ENCODE data around the gene EML1. TPM values are rescaled to one million over a fixed set of nuclear protein-coding genes. Genes with fewer than 3 reads are reported as not detected.
A peak's percentile ranks its signal among the peaks of the same experiment; 100 is the strongest.

The EML1 gene
- total RNA-seq, 2 experiments from 2014 or later: 1.7 TPM

DNA sequence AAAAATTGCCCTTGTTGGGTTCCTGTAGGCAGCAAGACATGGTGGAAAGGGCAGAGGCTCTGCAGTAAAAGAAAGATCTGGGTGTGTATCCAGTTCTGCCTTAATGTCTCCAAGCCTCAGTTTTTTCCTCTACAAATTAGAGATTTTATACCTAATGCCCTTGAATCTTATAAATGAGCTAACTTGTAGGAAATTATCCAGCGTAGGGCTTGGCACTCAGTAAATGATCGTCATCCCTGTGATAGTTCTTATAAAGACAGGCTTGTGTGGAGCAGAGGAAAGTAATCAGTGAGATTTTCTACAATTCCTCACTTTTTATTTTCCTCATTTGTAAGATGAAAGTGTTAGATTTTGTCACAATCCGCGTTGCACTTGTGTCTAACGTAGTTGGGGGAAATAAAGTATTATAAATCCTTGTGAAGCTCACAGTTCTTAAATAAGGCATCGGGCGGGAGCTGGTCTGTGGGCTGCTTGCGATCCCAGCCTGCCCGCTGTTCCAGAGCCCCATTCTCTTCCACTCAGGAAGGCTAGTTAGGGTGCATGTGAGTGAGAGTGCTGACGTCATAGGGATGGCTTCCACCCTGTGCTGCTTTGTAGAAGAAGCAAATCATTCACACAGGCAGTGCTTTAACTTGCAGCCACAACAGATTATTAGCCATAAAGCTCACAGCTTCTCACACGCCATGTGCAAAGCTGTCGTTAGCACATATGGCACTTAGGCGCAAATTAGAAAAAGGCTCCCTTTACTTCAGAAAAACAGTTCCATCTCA is 87.6 kb downstream of the EML1 start:
- H3K4me1 Mint-ChIP-seq: no peaks in the 10 kb centered on the region
- DNase-seq (no peak), ATAC-seq (no peak)
- H3K36me3 Mint-ChIP-seq (ENCODE audit: low read depth): no peaks in the 10 kb centered on the region
- CTCF ChIA-PET: interaction anchor here (1.9 to 2.0 kb wide), 2 partner anchors 10 to 151 kb away, joined by 4 to 8 read pairs; no protein-coding TSS in a partner anchor
- intact Hi-C loops (cut with DNase I, micrococcal nuclease): no loop called here
- H3K27me3 Mint-ChIP-seq: peaks cover 10% of the 10 kb centered on the region
- H3K4me3 Mint-ChIP-seq: no peak overlapping the region
- no peak overlapping the region for H3K27ac Mint-ChIP-seq
- H3K9me3 Mint-ChIP-seq (ENCODE audit: low read depth): no peaks in the 10 kb centered on the region
- POLR2A ChIA-PET: no interaction called here

- Mint-ChIP-seq H3K36me3 (ENCODE audit: low read depth) (no peaks in the 10 kb centered on the region), H3K4me1 (no peaks in the 10 kb centered on the region), H3K4me3 (no peak overlapping the region), H3K27ac (no peak overlapping the region), H3K9me3 (ENCODE audit: low read depth) (no peaks in the 10 kb centered on the region), H3K27me3 (peaks cover 7% of the 10 kb centered on the region)
- POLR2A ChIA-PET: no interaction called here
- ATAC-seq (no peak), DNase-seq (no peak)
- CTCF ChIA-PET: interaction anchor here (0.5 to 4.5 kb wide), 9 partner anchors 8 to 480 kb away, joined by 3 to 47 read pairs (median 3); no protein-coding TSS in a partner anchor
- intact Hi-C loops (cut with DNase I, micrococcal nuclease): no loop called here
Observed at GRCh38 chr14:99883866-99884650, 90.8 kb downstream of the EML1 start.

- Mint-ChIP-seq H3K4me1 (no peaks in the 10 kb centered on the region), H3K36me3 (ENCODE audit: low read depth) (no peaks in the 10 kb centered on the region), H3K27ac (no peak overlapping the region), H3K4me3 (no peak overlapping the region), H3K9me3 (ENCODE audit: low read depth) (no peaks in the 10 kb centered on the region), H3K27me3 (peaks cover 6% of the 10 kb centered on the region)
- intact Hi-C loops (cut with DNase I, micrococcal nuclease): loop anchor here (1.0 kb wide), 4 partner anchors 155 to 367 kb away; no protein-coding TSS in a partner anchor
- ATAC-seq (peak; percentile 73), DNase-seq (no peak)
- POLR2A ChIA-PET: no interaction called here
- CTCF ChIA-PET: interaction anchor here (0.5 to 4.5 kb wide), 16 partner anchors 9 to 481 kb away, joined by 3 to 47 read pairs (median 3); no protein-coding TSS in a partner anchor
Observed at GRCh38 chr14:99884834-99885648, 91.8 kb downstream of the EML1 start.

DNA sequence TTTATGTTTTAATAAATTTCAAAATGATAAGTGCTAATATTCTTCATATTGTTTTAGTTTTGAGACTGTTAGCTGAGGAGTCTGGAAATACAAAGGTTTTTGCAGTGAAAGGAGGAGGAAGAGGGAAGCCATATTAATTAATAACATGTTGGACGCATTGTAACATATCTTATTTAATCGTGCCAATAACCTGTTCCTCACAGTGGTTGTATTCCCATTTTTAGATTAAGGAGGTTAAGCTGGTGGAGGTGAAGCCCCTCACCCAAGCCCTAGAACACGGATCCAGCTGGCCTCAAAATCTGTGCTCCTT is 92.4 kb downstream of the EML1 start:
- ATAC-seq (no peak), DNase-seq (no peak)
- intact Hi-C loops (cut with DNase I, micrococcal nuclease): loop anchor here (1.0 kb wide), 4 partner anchors 155 to 367 kb away; no protein-coding TSS in a partner anchor
- Mint-ChIP-seq H3K27me3 (peaks cover 5% of the 10 kb centered on the region), H3K4me1 (no peaks in the 10 kb centered on the region), H3K27ac (no peak overlapping the region), H3K36me3 (ENCODE audit: low read depth) (no peaks in the 10 kb centered on the region), H3K9me3 (ENCODE audit: low read depth) (no peaks in the 10 kb centered on the region), H3K4me3 (no peak overlapping the region)
- CTCF ChIA-PET: interaction anchor here (0.6 to 4.5 kb wide), 13 partner anchors 10 to 229 kb away, joined by 3 to 47 read pairs (median 3); no protein-coding TSS in a partner anchor
- POLR2A ChIA-PET: no interaction called here

- no peak overlapping the region for H3K27ac Mint-ChIP-seq
- ChIA-PET CTCF (interaction anchor here (0.7 to 4.5 kb wide), 9 partner anchors 10 to 203 kb away, joined by 3 to 47 read pairs (median 3); partner anchors contain the start of gene CYP46A1), POLR2A (no interaction called here)
- H3K4me1 Mint-ChIP-seq: no peaks in the 10 kb centered on the region
- intact Hi-C loops (cut with DNase I, micrococcal nuclease): no loop called here
- H3K27me3 Mint-ChIP-seq: peaks cover 5% of the 10 kb centered on the region
- no peaks in the 10 kb centered on the region for H3K36me3 Mint-ChIP-seq (ENCODE audit: low read depth)
- DNase-seq (no peak), ATAC-seq (no peak)
- H3K4me3 Mint-ChIP-seq: no peak overlapping the region
- H3K9me3 Mint-ChIP-seq (ENCODE audit: low read depth): no peaks in the 10 kb centered on the region
Observed at GRCh38 chr14:99887407-99887806, 94.2 kb downstream of the EML1 start.

DNA sequence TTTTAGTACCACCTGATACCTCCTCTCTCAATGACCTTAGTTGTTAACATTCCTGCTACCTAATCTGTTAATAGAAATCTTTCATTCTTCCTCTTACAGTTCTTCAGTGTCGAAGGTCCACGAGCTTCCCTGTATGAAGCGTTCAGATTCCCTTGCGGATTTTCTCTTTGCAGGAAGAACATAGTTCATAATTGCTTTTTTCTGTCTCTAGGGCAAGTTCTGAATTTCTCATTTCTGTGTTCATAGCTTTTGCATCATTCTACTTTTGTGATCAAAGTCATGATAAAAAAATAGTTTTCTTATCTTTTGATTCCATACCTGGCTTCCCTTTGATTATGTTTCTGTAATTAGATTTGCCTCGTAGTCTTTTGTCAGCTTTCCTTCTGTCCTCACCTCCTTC is 94.9 kb downstream of the EML1 start:
- intact Hi-C loops (cut with DNase I, micrococcal nuclease): no loop called here
- Mint-ChIP-seq H3K4me3 (no peak overlapping the region), H3K27me3 (peaks cover 5% of the 10 kb centered on the region), H3K36me3 (ENCODE audit: low read depth) (no peaks in the 10 kb centered on the region), H3K4me1 (no peaks in the 10 kb centered on the region), H3K9me3 (ENCODE audit: low read depth) (no peaks in the 10 kb centered on the region), H3K27ac (no peak overlapping the region)
- ChIA-PET POLR2A (no interaction called here), CTCF (interaction anchor here (0.6 to 4.5 kb wide), 12 partner anchors 10 to 342 kb away, joined by 3 to 47 read pairs (median 3); partner anchors contain the start of gene CYP46A1)
- ATAC-seq (no peak), DNase-seq (no peak)

- Mint-ChIP-seq H3K27ac (no peak overlapping the region), H3K36me3 (ENCODE audit: low read depth) (no peaks in the 10 kb centered on the region)
Observed at GRCh38 chr14:99889268-99889667, 96.1 kb downstream of the EML1 start.

DNA sequence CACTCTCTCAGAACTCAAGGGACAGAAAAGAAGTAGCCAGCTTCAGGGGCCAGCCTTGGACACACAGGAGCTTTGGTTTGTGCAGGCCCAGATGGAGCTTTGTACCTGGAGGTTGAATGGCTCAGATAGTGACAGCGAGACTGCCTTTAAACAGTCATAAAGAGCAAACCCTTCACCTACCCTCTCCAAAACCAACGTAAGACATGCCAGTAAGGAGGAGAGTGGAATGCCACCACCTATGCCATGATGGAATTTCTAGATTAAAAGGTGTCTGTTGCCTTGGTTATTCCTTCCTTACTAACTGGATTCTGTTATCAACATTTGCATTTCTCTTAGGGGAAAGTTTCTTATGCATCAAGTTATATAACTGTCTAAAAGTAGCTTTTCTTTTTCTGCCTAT is 98.1 kb downstream of the EML1 start:
- intact Hi-C loops (cut with DNase I, micrococcal nuclease): no loop called here

More at GRCh38 chr14:99889268-99889667, 96.1 kb downstream of the EML1 start:
- no peak for DNase-seq
- Mint-ChIP-seq H3K27me3 (peaks cover 2% of the 10 kb centered on the region), H3K4me3 (no peak overlapping the region), H3K9me3 (ENCODE audit: low read depth) (no peaks in the 10 kb centered on the region), H3K4me1 (no peaks in the 10 kb centered on the region)
- ChIA-PET POLR2A (no interaction called here), CTCF (interaction anchor here (0.5 to 1.6 kb wide), 3 partner anchors 10 to 200 kb away, joined by 3 to 4 read pairs (median 3); no protein-coding TSS in a partner anchor)
- no peak for ATAC-seq
- intact Hi-C loops (cut with DNase I, micrococcal nuclease): no loop called here

DNA sequence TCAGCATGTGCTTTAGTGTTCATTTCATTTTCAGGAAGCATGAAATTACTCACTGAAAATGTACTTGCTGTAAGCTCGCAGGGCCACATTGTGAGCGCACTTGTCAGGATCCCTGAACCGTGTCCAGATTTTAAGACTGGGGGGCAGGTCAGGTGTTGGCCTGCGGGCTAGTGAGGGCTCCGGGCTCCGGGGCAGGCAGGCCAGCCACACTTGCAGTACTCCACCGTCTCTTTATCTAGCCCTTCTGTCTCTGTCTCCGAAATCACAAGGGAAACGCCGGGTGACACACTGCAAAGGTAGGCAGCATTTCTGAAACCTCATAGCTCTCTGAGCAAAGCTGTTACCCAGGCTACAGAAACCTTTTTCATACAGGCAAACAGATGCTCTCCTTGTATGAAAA is 98.7 kb downstream of the EML1 start:
- peaks cover 2% of the 10 kb centered on the region for H3K27me3 Mint-ChIP-seq
- H3K4me3 Mint-ChIP-seq: no peak overlapping the region
- DNase-seq (no peak), ATAC-seq (no peak)
- no peaks in the 10 kb centered on the region for H3K36me3 Mint-ChIP-seq (ENCODE audit: low read depth)
- POLR2A ChIA-PET: no interaction called here
- no peaks in the 10 kb centered on the region for H3K4me1 Mint-ChIP-seq
- CTCF ChIA-PET: interaction anchor here (1.1 to 1.5 kb wide), 2 partner anchors 7 to 42 kb away, joined by 3 to 8 read pairs; no protein-coding TSS in a partner anchor
- no peak overlapping the region for H3K27ac Mint-ChIP-seq
- no peaks in the 10 kb centered on the region for H3K9me3 Mint-ChIP-seq (ENCODE audit: low read depth)
- intact Hi-C loops (cut with DNase I, micrococcal nuclease): no loop called here

More for the DNA sequence above, 98.1 kb downstream of the EML1 start:
- ChIA-PET POLR2A (no interaction called here), CTCF (interaction anchor here (1.1 to 1.5 kb wide), 2 partner anchors 8 to 41 kb away, joined by 3 to 8 read pairs; no protein-coding TSS in a partner anchor)
- Mint-ChIP-seq H3K9me3 (ENCODE audit: low read depth) (no peaks in the 10 kb centered on the region), H3K27me3 (peaks cover 4% of the 10 kb centered on the region), H3K27ac (no peak overlapping the region), H3K4me3 (no peak overlapping the region), H3K36me3 (ENCODE audit: low read depth) (no peaks in the 10 kb centered on the region), H3K4me1 (no peaks in the 10 kb centered on the region)
- no peak for DNase-seq
- ATAC-seq: no peak

- no peak overlapping the region for H3K4me3 Mint-ChIP-seq
- ATAC-seq: no peak
- H3K9me3 Mint-ChIP-seq (ENCODE audit: low read depth): no peaks in the 10 kb centered on the region
- DNase-seq: no peak
- H3K27ac Mint-ChIP-seq: no peak overlapping the region
- H3K27me3 Mint-ChIP-seq: peaks cover 2% of the 10 kb centered on the region
- intact Hi-C loops (cut with DNase I, micrococcal nuclease): no loop called here
- ChIA-PET POLR2A (no interaction called here), CTCF (interaction anchor here (1.1 kb wide), 1 partner anchor 42 kb away, joined by 3 read pairs; no protein-coding TSS in a partner anchor)
- no peaks in the 10 kb centered on the region for H3K36me3 Mint-ChIP-seq (ENCODE audit: low read depth)
- no peaks in the 10 kb centered on the region for H3K4me1 Mint-ChIP-seq
Observed at GRCh38 chr14:99892406-99892805, 99.2 kb downstream of the EML1 start.

DNA sequence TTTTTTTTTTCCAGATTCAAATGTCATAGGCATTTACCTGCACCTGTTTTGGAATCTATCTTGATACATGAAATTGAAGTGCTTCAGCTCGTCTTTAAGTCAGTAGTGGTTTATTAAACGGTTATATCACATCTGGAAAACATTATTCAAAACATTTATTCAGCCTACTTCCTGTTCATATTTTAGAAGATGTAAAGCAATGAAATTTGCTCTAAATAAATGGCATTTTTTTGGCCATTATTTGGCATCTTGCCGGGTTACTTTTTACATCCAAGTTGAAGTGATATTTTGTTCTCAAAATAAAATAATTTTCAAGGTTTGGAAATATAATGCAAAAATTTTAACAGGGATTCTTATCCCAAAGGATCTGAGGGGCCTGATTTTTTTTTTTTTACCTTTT is 103.1 kb downstream of the EML1 start:
- Mint-ChIP-seq H3K4me1 (no peaks in the 10 kb centered on the region), H3K27me3 (peaks cover 2% of the 10 kb centered on the region), H3K27ac (no peak overlapping the region), H3K36me3 (ENCODE audit: low read depth) (no peaks in the 10 kb centered on the region), H3K9me3 (ENCODE audit: low read depth) (no peaks in the 10 kb centered on the region), H3K4me3 (no peak overlapping the region)
- intact Hi-C loops (cut with DNase I, micrococcal nuclease): no loop called here
- ATAC-seq: no peak
- no peak for DNase-seq
- POLR2A ChIA-PET: no interaction called here
- CTCF ChIA-PET: interaction anchor here (0.6 to 5.3 kb wide), 9 partner anchors 8 to 242 kb away, joined by 3 to 47 read pairs (median 3); no protein-coding TSS in a partner anchor

Measured in activated CD4-positive, alpha-beta T cell treated with anti-CD3 and anti-CD28 coated beads for 36 hours (primary cell).